SU-DHL-6 (cell line): ENCODE measurements around the gene MAPK8.

ENCODE experiments used
- H2AFZ ChIP-seq: fragments of 200-600 bp; sonication (generic); 2 replicates; pipeline ENCODE4 v1.6.1; 2014; ENCODE audit warnings: low read depth, mild to moderate bottlenecking, moderate library complexity, mixed read lengths, antibody characterized with exemption, low read length; ENCODE audit not compliant: severe bottlenecking
- H3F3A ChIP-seq: fragments of 200-600 bp; shearing (Covaris generic); 2 replicates; pipeline ENCODE4 v1.6.0; 2016; ENCODE audit warnings: antibody characterized with exemption, mild to moderate bottlenecking; ENCODE audit not compliant: insufficient read depth
- H3K27ac ChIP-seq: fragments of 200-600 bp; sonication (generic); 2 replicates; pipeline ENCODE4 v1.5.1; 2016; ENCODE audit warnings: low read depth, mild to moderate bottlenecking, low read length, moderate library complexity, mixed read lengths
- H3K27me3 ChIP-seq: fragments of 200-600 bp; sonication (generic), shearing (Covaris generic); 2 replicates; pipeline ENCODE4 v1.6.0; 2014; ENCODE audit warnings: mild to moderate bottlenecking, low read length
- H3K36me3 ChIP-seq: fragments of 200-600 bp; sonication (generic); 2 replicates; pipeline ENCODE4 v1.6.1; 2014; ENCODE audit warnings: mild to moderate bottlenecking, low read length, mixed read lengths
- H3K4me2 ChIP-seq: fragments of 300-600, 200-600 bp; shearing (Covaris generic), sonication (generic); 2 replicates; pipeline ENCODE4 v1.6.0; 2014; ENCODE audit warnings: low read length, low read depth, mild to moderate bottlenecking; ENCODE audit not compliant: poor library complexity, severe bottlenecking
- H3K4me3 ChIP-seq: fragments of 200-600 bp; sonication (generic); 2 replicates; pipeline ENCODE4 v1.5.1; 2014; ENCODE audit warnings: antibody characterized with exemption, low read length, mild to moderate bottlenecking, mixed read lengths; ENCODE audit not compliant: insufficient read depth, poor library complexity, severe bottlenecking
- H3K79me2 ChIP-seq: fragments of 200-600 bp; sonication (generic); 2 replicates; pipeline ENCODE4 v1.6.1; 2014; ENCODE audit warnings: mild to moderate bottlenecking, low read length, moderate library complexity; ENCODE audit not compliant: insufficient read depth
- H3K9ac ChIP-seq: fragments of 200-600 bp; sonication (generic); 2 replicates; pipeline ENCODE4 v1.7.0; 2014; ENCODE audit warnings: mild to moderate bottlenecking, low read length
- H3K9me2 ChIP-seq: fragments of 200-600 bp; sonication (generic); replicated peaks from 2 replicates; pipeline ENCODE4 v1.6.1; 2014; ENCODE audit warnings: low read length; ENCODE audit not compliant: insufficient read depth
- H3K9me3 ChIP-seq: fragments of 200-600 bp; sonication (generic); 2 replicates; pipeline ENCODE4 v1.6.1; 2014; ENCODE audit warnings: low read length, mixed read lengths; ENCODE audit not compliant: insufficient read depth
- H4K20me1 ChIP-seq: fragments of 200-600 bp; sonication (generic); 2 replicates; pipeline ENCODE4 v1.6.1; 2014; ENCODE audit warnings: low read depth, mild to moderate bottlenecking, antibody characterized with exemption, low read length, moderate library complexity, mixed read lengths
- CTCF ChIP-seq: fragments of 200-600 bp; sonication (generic); IDR thresholded peaks from one replicate; pipeline ENCODE4 v1.5.1; 2017; ENCODE audit warnings: antibody characterized with exemption, mild to moderate bottlenecking, low read length, moderate library complexity; ENCODE audit not compliant: insufficient read depth, poor library complexity, severe bottlenecking
- EZH2phosphoT487 ChIP-seq: fragments of 200-600 bp; sonication (generic), shearing (Covaris generic); conservative IDR thresholded peaks from 2 replicates; pipeline ENCODE4 v1.6.1; 2018; ENCODE audit warnings: mild to moderate bottlenecking, antibody characterized with exemption, low read length, moderate library complexity, mixed read lengths

Gene MAPK8

GRCh38 chr10:48451969-48452878, 145.7 kb downstream of the MAPK8 start:
- no peaks in the 10 kb centered on the region for H3K9me2 ChIP-seq
- TF ChIP-seq EZH2phosphoT487: no peak
- no peak for TF ChIP-seq CTCF
- no peaks in the 10 kb centered on the region for H3F3A ChIP-seq
- H3K4me2 ChIP-seq: no peak overlapping the region
- H3K27me3 ChIP-seq: no peaks in the 10 kb centered on the region
- no peaks in the 10 kb centered on the region for H4K20me1 ChIP-seq
- H3K36me3 ChIP-seq: no peaks in the 10 kb centered on the region
- H3K79me2 ChIP-seq: no peaks in the 10 kb centered on the region
- no peak overlapping the region for H2AFZ ChIP-seq
- H3K27ac ChIP-seq: no peak overlapping the region
- H3K9me3 ChIP-seq: no peaks in the 10 kb centered on the region
- no peak overlapping the region for H3K4me3 ChIP-seq
- no peak overlapping the region for H3K9ac ChIP-seq

GRCh38 chr10:48452879-48453412, 146.5 kb downstream of the MAPK8 start:
- H2AFZ ChIP-seq: no peak overlapping the region
- H3K27me3 ChIP-seq: no peaks in the 10 kb centered on the region
- no peaks in the 10 kb centered on the region for H3K9me2 ChIP-seq
- no peak overlapping the region for H3K4me2 ChIP-seq
- H3K9ac ChIP-seq: no peak overlapping the region
- no peak for TF ChIP-seq CTCF
- TF ChIP-seq EZH2phosphoT487: no peak
- H3K79me2 ChIP-seq: no peaks in the 10 kb centered on the region
- no peak overlapping the region for H3K27ac ChIP-seq
- no peaks in the 10 kb centered on the region for H3F3A ChIP-seq
- H3K36me3 ChIP-seq: no peaks in the 10 kb centered on the region
- H3K9me3 ChIP-seq: no peaks in the 10 kb centered on the region
- no peak overlapping the region for H3K4me3 ChIP-seq
- no peaks in the 10 kb centered on the region for H4K20me1 ChIP-seq

GRCh38 chr10:48453451-48454301, 147.2 kb downstream of the MAPK8 start:
- H3K4me3 ChIP-seq: no peak overlapping the region
- H3K27ac ChIP-seq: no peak overlapping the region
- H2AFZ ChIP-seq: no peak overlapping the region
- H3K36me3 ChIP-seq: no peaks in the 10 kb centered on the region
- H3K79me2 ChIP-seq: no peaks in the 10 kb centered on the region
- no peak for TF ChIP-seq CTCF
- TF ChIP-seq EZH2phosphoT487: no peak
- H3K9me2 ChIP-seq: no peaks in the 10 kb centered on the region
- H3K4me2 ChIP-seq: no peak overlapping the region
- H3K9ac ChIP-seq: no peak overlapping the region
- H3K9me3 ChIP-seq: no peaks in the 10 kb centered on the region
- no peaks in the 10 kb centered on the region for H3K27me3 ChIP-seq
- no peaks in the 10 kb centered on the region for H3F3A ChIP-seq
- no peaks in the 10 kb centered on the region for H4K20me1 ChIP-seq
